ENCODE measurements around the gene FPR3. TPM values are rescaled to one million over a fixed set of nuclear protein-coding genes. Genes with fewer than 3 reads are reported as not detected.

FPR3 gene
- polyA plus RNA-seq, 2 of the 4 experiments (the other 2 are of a cell fraction), result not detected

DNA sequence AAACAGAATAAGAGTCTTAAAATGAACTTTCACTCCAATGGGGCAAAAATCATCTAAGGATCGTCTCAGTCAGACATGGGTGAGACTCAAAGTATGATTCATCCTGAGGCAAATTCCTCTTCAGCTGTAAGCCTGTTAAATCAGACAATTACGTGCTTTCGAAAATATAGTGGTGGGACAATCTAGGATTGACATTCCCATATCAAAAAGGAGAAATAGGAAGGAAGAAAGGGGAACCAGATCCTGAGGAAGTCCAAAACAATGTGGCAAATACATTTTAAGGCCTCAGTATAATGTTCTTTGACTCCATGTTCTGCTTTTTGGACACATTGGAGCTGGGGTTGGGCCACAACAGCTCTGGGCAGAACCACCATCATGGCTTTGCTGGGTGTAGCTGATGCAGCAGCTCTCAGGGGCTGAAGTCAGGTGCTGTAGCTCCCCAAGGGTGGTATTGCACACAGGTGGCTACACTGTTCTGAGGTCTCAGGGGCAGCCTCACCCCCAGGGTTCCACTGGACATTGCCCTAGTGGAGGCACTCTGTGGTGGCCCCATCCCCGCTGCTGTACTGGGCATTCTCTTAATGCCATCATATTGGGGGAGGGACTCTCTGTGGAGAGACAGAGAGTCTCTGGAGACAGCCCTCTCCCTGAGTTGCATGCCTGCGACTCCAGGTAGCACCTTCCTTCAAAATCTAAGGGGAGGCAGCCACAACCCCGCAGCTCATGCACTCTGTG, 5.7 kb upstream of the FPR3 start:
- no peak overlapping the region for H3K4me3 ChIP-seq
- no peak overlapping the region for H3K4me2 ChIP-seq
- ChIA-PET POLR2A (no interaction called here), CTCF (interaction anchor here (0.6 to 1.8 kb wide), 2 partner anchors 11 to 65 kb away, joined by 3 to 8 read pairs; no protein-coding TSS in a partner anchor)
- TF ChIP-seq HDAC2 (IDR thresholded peaks at IDR 0.05) (no peak), GATA3 (IDR thresholded peaks at IDR 0.05; ENCODE audit: borderline replicate concordance) (no peak), CEBPB (IDR thresholded peaks at IDR 0.05) (no peak), BCL3 (IDR thresholded peaks at IDR 0.05) (no peak), PHF8 (IDR thresholded peaks at IDR 0.05; ENCODE audit: borderline replicate concordance, low read depth) (no peak), HOXB5 (CRISPR knock-in tag; IDR thresholded peaks at IDR 0.05) (no peak), ESRRA (IDR thresholded peaks at IDR 0.05; ENCODE audit: borderline replicate concordance, low read length) (no peak), CHD4 (IDR thresholded peaks at IDR 0.05; ENCODE audit: borderline replicate concordance) (no peak), POLR2A (IDR thresholded peaks at IDR 0.05; ENCODE audit: low read length) (no peak), HOXB13 (CRISPR knock-in tag; IDR thresholded peaks at IDR 0.05; ENCODE audit: low read depth) (no peak)
- TF ChIP-seq, protein P1, sequence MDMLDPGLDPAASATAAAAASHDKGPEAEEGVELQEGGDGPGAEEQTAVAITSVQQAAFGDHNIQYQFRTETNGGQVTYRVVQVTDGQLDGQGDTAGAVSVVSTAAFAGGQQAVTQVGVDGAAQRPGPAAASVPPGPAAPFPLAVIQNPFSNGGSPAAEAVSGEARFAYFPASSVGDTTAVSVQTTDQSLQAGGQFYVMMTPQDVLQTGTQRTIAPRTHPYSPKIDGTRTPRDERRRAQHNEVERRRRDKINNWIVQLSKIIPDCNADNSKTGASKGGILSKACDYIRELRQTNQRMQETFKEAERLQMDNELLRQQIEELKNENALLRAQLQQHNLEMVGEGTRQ (IDR thresholded peaks at IDR 0.05), result no peak
- DNase-seq (ENCODE audit: low read depth in 1 of 2, low spot score in 1 of 2), result no peak
- WGBS (ENCODE audit: missing lambda C conversion rate), result 0% methylated on average over 5 of the region's 6 CpGs
- no peaks in the 10 kb centered on the region for H3K4me1 ChIP-seq
- no peak overlapping the region for H3K27ac ChIP-seq
- H3K9me3 ChIP-seq, result peaks cover 49% of the 10 kb centered on the region
- ATAC-seq, result no peak
- no peak for FAIRE-seq

DNA sequence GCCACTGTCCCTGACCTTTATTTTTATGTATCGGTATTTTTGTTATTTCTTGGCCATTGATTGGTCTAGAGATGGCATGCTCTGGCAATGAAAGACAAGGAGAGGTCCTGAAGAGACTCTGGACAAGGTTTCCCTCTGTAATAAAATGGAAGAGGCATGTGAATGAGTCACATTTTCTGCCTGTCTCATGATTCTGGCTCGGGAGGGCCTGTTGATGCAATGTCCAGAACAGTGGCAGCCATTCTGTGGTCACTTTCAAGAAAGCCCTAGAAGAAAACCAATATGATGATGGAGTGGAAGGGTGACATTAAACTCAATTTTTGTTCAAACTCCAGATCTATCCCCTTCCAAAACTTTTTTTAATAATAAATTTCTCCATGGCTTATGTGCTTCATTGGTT, 2.0 kb upstream of the FPR3 start:
- Histone ChIP-seq H3K27ac (no peak overlapping the region), H3K4me1 (no peaks in the 10 kb centered on the region), H3K4me2 (no peak overlapping the region), H3K4me3 (no peak overlapping the region), H3K9me3 (peaks cover 53% of the 10 kb centered on the region)
- 3% methylated on average over 2 of the region's 2 CpGs for WGBS (ENCODE audit: missing lambda C conversion rate)
- DNase-seq (ENCODE audit: low read depth in 1 of 2, low spot score in 1 of 2) (no peak), FAIRE-seq (no peak), ATAC-seq (no peak)
- TF ChIP-seq CTCF (IDR thresholded peaks at IDR 0.05) (no peak), RARB (CRISPR knock-in tag; IDR thresholded peaks at IDR 0.05) (no peak), CHD4 (IDR thresholded peaks at IDR 0.05; ENCODE audit: borderline replicate concordance) (no peak), SMC3 (IDR thresholded peaks at IDR 0.05) (no peak), HOXA7 (CRISPR knock-in tag; IDR thresholded peaks at IDR 0.05) (no peak), FOSL2 (IDR thresholded peaks at IDR 0.05) (no peak), FOSL2 (CRISPR knock-in tag; IDR thresholded peaks at IDR 0.05) (no peak), RAD21 (conservative IDR thresholded peaks at IDR 0.05 in 1 of 2, IDR thresholded peaks at IDR 0.05 in 1 of 2) (no peak), JUNB (IDR thresholded peaks at IDR 0.05) (no peak), CHD2 (IDR thresholded peaks at IDR 0.05; ENCODE audit: low read length, partially characterized antibody) (no peak), EHMT2 (IDR thresholded peaks at IDR 0.05; ENCODE audit: low read depth) (no peak)
- TF ChIP-seq, protein P1 (IDR thresholded peaks at IDR 0.05), result no peak
- ChIA-PET CTCF (interaction anchor here (0.7 kb wide), 1 partner anchor 484 kb away, joined by 3 read pairs; no protein-coding TSS in a partner anchor), POLR2A (no interaction called here)

All from A549 (cell line).